GM21528 (cell line): ENCODE results near the gene DEF6.

Experiments used
- ATAC-seq: cut with Tn5 transposase; IDR thresholded peaks from one replicate; pipeline ENCODE4 v1.9.1; 2021; ENCODE audit warnings: mild to moderate bottlenecking, moderate library complexity; ENCODE audit not compliant: unreplicated experiment, low FRiP score

Gene DEF6

GRCh38 chr6:35342258-35343091, 44.9 kb downstream of the DEF6 start, which contains the start of gene PPARD:
Gene PPARD, plus strand, starts transcription at chr6:35342558. Its CDS starts 68,530 bp downstream, at chr6:35411088.
- peak; percentile 92 for ATAC-seq

GRCh38 chr6:35343092-35343834, 45.6 kb downstream of the DEF6 start:
- ATAC-seq: no peak

GRCh38 chr6:35343835-35344550, 46.4 kb downstream of the DEF6 start:
- ATAC-seq: no peak

- no peak for ATAC-seq
These were observed 53.8 kb downstream of the DEF6 start for GRCh38 chr6:35351422-35351821.

- ATAC-seq: no peak
These were observed 55.1 kb downstream of the DEF6 start for GRCh38 chr6:35352735-35353134.

- ATAC-seq: no peak
These were observed 56.9 kb downstream of the DEF6 start for GRCh38 chr6:35354361-35355135.

- ATAC-seq: no peak
These were observed 58.8 kb downstream of the DEF6 start for GRCh38 chr6:35356391-35356790.

GRCh38 chr6:35357677-35358076, 60.1 kb downstream of the DEF6 start:
- no peak for ATAC-seq

- no peak for ATAC-seq
These were observed 60.5 kb downstream of the DEF6 start for GRCh38 chr6:35358086-35358485.

GRCh38 chr6:35359346-35359743, 61.7 kb downstream of the DEF6 start:
- ATAC-seq: no peak

- ATAC-seq: no peak
These were observed 62.2 kb downstream of the DEF6 start for GRCh38 chr6:35359744-35360348.

GRCh38 chr6:35360349-35361138, 62.9 kb downstream of the DEF6 start:
- no peak for ATAC-seq

GRCh38 chr6:35362200-35362599, 64.6 kb downstream of the DEF6 start:
- no peak for ATAC-seq

- ATAC-seq: no peak
These were observed 65.7 kb downstream of the DEF6 start for GRCh38 chr6:35363293-35363750.

GRCh38 chr6:35365594-35366203, 68.1 kb downstream of the DEF6 start:
- ATAC-seq: no peak

GRCh38 chr6:35366204-35366596, 68.6 kb downstream of the DEF6 start:
- no peak for ATAC-seq

GRCh38 chr6:35367646-35368037, 70.0 kb downstream of the DEF6 start:
- no peak for ATAC-seq

- no peak for ATAC-seq
These were observed 70.6 kb downstream of the DEF6 start for GRCh38 chr6:35368038-35368887.
